ENCODE measurements around the gene NACC1. TPM values are rescaled to one million over a fixed set of nuclear protein-coding genes. Genes with fewer than 3 reads are reported as not detected.

The NACC1 gene
- total RNA-seq, 1 donor from 2014 or later, result 62.1 TPM

DNA sequence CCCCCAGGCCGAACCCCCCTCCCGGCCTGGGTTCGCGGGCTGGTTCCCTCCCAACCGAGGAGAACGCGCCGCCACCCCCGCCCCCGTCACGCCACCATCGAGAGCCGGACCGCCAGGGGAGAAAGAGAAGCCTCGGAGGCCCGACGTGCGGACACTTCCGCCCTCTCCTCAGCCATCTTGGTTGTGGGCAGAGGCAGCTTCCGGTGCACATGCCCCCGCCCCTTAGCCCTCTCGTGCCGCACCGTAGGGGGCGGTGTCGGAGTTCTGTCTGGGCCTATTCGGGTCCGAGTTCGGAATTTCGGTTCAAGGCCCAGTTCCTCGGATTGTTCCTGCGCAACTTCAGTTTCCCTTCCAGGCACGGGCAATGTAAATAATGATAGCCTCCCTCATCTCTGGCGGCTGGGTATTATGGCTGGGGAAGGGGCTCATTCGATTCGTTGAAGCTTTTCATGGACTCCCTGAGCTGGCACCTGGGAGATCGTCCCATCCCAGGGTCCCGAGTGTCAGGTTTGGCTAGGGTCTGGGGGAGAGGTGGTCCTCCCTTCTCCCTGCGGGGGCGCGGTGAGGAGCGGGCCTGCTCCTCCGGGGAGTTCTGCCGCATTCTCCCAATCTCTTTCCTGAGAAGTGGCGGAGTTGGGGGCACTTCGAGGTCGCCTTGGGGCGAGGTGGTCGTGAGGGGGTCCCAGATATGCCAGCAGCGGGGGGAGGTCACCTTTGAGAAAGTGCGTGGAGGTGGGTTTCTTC lies 32.3 kb downstream of the NACC1 start, which contains the start of the genes IER2 and STX10:
TSS of gene IER2 (plus strand) at position 225 of the 744 bp plus-strand sequence. CDS start 2,776 bp downstream, outside the sequence.
TSS of gene STX10 (minus strand) at position 189 of the 744 bp plus-strand sequence. CDS start 202 bp downstream, outside the sequence.
- peak within 1 kb of the TSS; percentile 99 for H3K27ac Mint-ChIP-seq

DNA sequence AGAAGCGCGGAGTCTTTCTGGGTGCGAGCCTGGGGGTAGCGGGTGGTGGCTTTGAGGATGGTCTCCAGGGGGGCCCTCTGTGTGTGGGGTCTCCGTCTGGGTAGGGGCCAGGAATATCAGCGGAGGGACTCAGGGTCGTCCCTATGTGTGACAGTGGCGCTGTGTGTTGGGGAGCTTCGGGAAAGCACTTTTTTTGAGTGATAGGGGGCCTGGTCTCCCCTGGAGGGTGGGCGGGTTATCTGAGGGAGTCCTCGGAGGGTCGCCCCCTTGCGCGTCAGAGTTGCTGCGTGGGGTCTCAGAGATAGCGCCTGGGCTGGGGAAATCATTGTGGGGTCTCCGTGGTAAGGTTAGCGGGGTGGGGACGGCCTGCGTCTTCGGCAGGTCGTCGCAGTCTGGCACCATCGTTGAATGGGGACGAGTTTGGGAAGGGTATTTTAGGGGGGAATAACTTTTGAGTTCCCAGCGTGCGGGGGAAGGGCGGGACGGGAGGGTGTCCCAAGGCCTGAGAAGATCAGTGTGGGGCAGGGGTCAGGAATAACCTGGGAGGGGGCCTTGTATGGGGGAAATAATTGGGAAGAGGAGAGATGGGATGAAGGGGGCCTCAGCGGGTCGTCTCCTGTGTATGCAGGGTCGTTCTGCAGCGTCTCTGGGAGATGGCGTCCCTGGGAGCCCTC lies 33.0 kb downstream of the NACC1 start:
- Mint-ChIP-seq H3K4me1 (peaks cover 43% of the 10 kb centered on the region), H3K27me3 (no peaks in the 10 kb centered on the region), H3K27ac (peak overlapping the region; percentile 99), H3K4me3 (peak overlapping the region; percentile 99), H3K36me3 (ENCODE audit: low read depth) (peaks cover 44% of the 10 kb centered on the region), H3K9me3 (no peaks in the 10 kb centered on the region)
- intact Hi-C loops (cut with micrococcal nuclease), result loop anchor here (1.0 to 10.0 kb wide), 10 partner anchors 16 to 986 kb away; partner anchors contain the start of genes ASF1B, CALR, LYL1 and NACC1
- CTCF ChIA-PET, result interaction anchor here (1.0 to 1.8 kb wide), 4 partner anchors 19 to 46 kb away, joined by 3 to 18 read pairs (median 4); partner anchors contain the start of gene NACC1
- POLR2A ChIA-PET, result interaction anchor here (0.6 to 5.0 kb wide), 10 partner anchors 15 to 1097 kb away, joined by 3 to 258 read pairs (median 12); partner anchors contain the start of genes LYL1, NACC1 and TRMT1
- TF ChIP-seq, protein P1, sequence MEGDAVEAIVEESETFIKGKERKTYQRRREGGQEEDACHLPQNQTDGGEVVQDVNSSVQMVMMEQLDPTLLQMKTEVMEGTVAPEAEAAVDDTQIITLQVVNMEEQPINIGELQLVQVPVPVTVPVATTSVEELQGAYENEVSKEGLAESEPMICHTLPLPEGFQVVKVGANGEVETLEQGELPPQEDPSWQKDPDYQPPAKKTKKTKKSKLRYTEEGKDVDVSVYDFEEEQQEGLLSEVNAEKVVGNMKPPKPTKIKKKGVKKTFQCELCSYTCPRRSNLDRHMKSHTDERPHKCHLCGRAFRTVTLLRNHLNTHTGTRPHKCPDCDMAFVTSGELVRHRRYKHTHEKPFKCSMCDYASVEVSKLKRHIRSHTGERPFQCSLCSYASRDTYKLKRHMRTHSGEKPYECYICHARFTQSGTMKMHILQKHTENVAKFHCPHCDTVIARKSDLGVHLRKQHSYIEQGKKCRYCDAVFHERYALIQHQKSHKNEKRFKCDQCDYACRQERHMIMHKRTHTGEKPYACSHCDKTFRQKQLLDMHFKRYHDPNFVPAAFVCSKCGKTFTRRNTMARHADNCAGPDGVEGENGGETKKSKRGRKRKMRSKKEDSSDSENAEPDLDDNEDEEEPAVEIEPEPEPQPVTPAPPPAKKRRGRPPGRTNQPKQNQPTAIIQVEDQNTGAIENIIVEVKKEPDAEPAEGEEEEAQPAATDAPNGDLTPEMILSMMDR (IDR thresholded peaks at IDR 0.05), result no peak
- peak; percentile 0 for ATAC-seq (ENCODE audit: low read depth)
- peak; percentile 40 for DNase-seq

More for the DNA sequence above, 32.3 kb downstream of the NACC1 start, which contains the start of the genes IER2 and STX10:
- no peaks in the 10 kb centered on the region for H3K27me3 Mint-ChIP-seq
- DNase-seq (peak; percentile 88), ATAC-seq (ENCODE audit: low read depth) (peak; percentile 45)
- H3K4me1 Mint-ChIP-seq, result peaks cover 40% of the 10 kb centered on the region
- TF ChIP-seq, protein P1 (IDR thresholded peaks at IDR 0.05), result no peak
- peak within 1 kb of the TSS; percentile 99 for H3K4me3 Mint-ChIP-seq
- CTCF ChIA-PET, result interaction anchor here (0.9 to 1.8 kb wide), 7 partner anchors 18 to 112 kb away, joined by 3 to 18 read pairs (median 3); partner anchors contain the start of gene NACC1
- H3K9me3 Mint-ChIP-seq, result no peaks in the 10 kb centered on the region
- H3K36me3 Mint-ChIP-seq (ENCODE audit: low read depth), result peaks cover 44% of the 10 kb centered on the region
- intact Hi-C loops (cut with micrococcal nuclease), result loop anchor here (1.0 to 10.0 kb wide), 9 partner anchors 16 to 987 kb away; partner anchors contain the start of genes ASF1B, CALR, LYL1 and RFX1
- POLR2A ChIA-PET, result interaction anchor here (0.6 to 5.0 kb wide), 18 partner anchors 16 to 1351 kb away, joined by 3 to 258 read pairs (median 4); partner anchors contain the start of genes LYL1, NACC1 and TRMT1

DNA sequence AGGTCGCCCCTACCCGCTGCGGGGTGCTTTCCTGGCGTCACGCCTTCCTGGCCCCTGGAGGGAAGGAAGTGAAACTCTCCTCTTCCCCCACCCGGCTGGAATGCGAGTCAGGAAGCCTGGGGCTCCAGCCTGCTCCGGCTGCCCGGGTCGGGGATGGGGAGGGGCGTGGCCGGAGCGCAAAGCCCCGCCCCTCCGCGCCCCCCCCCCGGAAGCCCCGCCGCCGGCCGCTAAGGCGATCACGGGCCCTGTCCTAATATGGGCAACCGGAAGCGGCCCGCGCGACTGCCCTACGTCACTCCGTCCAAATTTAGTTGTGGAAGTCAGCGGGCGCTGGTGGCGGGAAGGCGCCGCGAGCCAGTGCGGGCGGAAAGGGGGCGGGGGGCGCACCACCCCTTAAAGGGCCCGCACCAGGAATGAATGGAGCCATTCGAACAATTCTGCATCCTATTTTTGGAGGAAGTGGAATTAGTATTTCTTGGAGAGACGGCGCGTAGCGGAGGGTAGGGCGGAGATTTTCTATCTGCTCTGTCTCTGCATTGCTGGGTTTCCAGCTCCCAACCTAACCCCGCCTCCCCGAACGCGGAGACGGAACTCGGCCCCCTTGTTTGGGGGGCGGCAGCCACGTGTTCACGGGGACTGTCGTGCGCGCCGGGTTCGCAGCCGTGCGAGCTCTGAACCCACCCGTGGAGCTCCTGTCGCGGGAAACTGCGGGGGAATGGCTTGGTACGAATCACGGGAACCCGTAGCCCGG lies 33.7 kb downstream of the NACC1 start:
- intact Hi-C loops (cut with micrococcal nuclease), result loop anchor here (1.0 to 10.0 kb wide), 9 partner anchors 15 to 986 kb away; partner anchors contain the start of genes ASF1B, CALR, LYL1 and NACC1
- ChIA-PET POLR2A (interaction anchor here (0.7 to 5.0 kb wide), 38 partner anchors 14 to 1267 kb away, joined by 3 to 258 read pairs (median 8); partner anchors contain the start of genes DDX39A, FARSA, GADD45GIP1 and JUNB), CTCF (interaction anchor here (0.7 to 1.9 kb wide), 8 partner anchors 16 to 111 kb away, joined by 3 to 23 read pairs (median 4); partner anchors contain the start of gene NACC1)
- H3K36me3 Mint-ChIP-seq (ENCODE audit: low read depth), result peaks cover 44% of the 10 kb centered on the region
- H3K27me3 Mint-ChIP-seq, result no peaks in the 10 kb centered on the region
- TF ChIP-seq, protein P1 (IDR thresholded peaks at IDR 0.05), result no peak
- no peaks in the 10 kb centered on the region for H3K9me3 Mint-ChIP-seq
- ATAC-seq (ENCODE audit: low read depth) (peak; percentile 23), DNase-seq (peak; percentile 92)
- peak overlapping the region; percentile 99 for H3K27ac Mint-ChIP-seq
- peak overlapping the region; percentile 99 for H3K4me3 Mint-ChIP-seq
- peaks cover 49% of the 10 kb centered on the region for H3K4me1 Mint-ChIP-seq

DNA sequence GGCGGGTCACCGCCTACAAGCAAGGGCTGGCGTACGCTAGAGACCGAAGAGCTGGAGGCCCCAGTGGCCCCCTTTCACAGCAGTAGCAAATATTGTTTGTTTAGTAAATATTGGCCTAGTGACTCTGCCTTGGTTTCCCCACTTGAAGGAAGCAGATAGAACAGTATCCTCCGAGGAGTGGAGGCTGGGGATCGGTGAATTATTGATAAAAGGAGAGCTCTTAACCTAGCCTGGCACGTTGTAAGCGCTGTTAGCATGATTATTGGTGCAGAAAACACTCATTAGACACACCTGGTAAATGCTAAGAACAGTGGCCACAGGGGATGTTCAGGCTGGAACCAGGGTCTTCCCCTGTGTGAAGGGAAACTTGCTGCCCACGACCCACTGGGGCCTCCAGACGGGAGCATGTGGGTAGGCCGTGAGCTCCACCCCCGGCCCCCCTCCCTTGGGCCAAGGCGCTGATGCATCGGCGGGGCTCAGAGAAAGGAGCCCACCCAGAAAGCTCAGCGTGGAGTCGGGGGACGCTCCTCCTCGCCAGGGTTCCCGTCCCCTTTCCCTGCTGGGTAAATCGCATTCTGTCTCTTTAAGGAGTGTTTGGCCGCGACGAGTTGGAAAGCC lies 34.4 kb downstream of the NACC1 start:
- CTCF ChIA-PET, result interaction anchor here (0.6 to 1.9 kb wide), 12 partner anchors 15 to 437 kb away, joined by 3 to 23 read pairs (median 4); partner anchors contain the start of gene NACC1
- Mint-ChIP-seq H3K4me3 (peak overlapping the region; percentile 99), H3K27ac (peak overlapping the region; percentile 99), H3K27me3 (no peaks in the 10 kb centered on the region), H3K9me3 (no peaks in the 10 kb centered on the region), H3K36me3 (ENCODE audit: low read depth) (peaks cover 42% of the 10 kb centered on the region), H3K4me1 (peaks cover 50% of the 10 kb centered on the region)
- TF ChIP-seq, protein P1 (IDR thresholded peaks at IDR 0.05), result no peak
- no peak for DNase-seq
- intact Hi-C loops (cut with micrococcal nuclease), result loop anchor here (1.0 to 10.0 kb wide), 5 partner anchors 215 to 985 kb away; partner anchors contain the start of genes ASF1B, CALR and RFX1
- POLR2A ChIA-PET, result interaction anchor here (0.6 to 5.0 kb wide), 40 partner anchors 9 to 1267 kb away, joined by 3 to 258 read pairs (median 6); partner anchors contain the start of genes DDX39A, FARSA, GADD45GIP1 and JUNB
- ATAC-seq (ENCODE audit: low read depth), result peak; percentile 15
